GM12892 (cell line): Measurements from ENCODE around the gene PLIN4.

Experiments used
- DNase-seq: peaks from one replicate; pipeline ENCODE4 v3.0.0; 2011; ENCODE audit not compliant: insufficient read length
- FAIRE-seq: peaks from 2 replicates; lab custom pipeline; 2011; peaks lifted over from hg19 to GRCh38; lab: Jason Lieb, UNC
- POLR2A ChIP-seq: IDR thresholded peaks from 2 replicates; pipeline ENCODE4 v1.6.1; 2011; ENCODE audit warnings: low read depth, low read length, control low read depth
- POLR2AphosphoS5 ChIP-seq: IDR thresholded peaks from 2 replicates; pipeline ENCODE4 v1.6.1; 2011; ENCODE audit warnings: low read depth, low read length, control low read depth
- TAF1 ChIP-seq: IDR thresholded peaks from 2 replicates; pipeline ENCODE4 v1.6.1; 2011; ENCODE audit warnings: low read depth, mild to moderate bottlenecking, control low read depth, low read length, borderline replicate concordance

Gene PLIN4

DNA sequence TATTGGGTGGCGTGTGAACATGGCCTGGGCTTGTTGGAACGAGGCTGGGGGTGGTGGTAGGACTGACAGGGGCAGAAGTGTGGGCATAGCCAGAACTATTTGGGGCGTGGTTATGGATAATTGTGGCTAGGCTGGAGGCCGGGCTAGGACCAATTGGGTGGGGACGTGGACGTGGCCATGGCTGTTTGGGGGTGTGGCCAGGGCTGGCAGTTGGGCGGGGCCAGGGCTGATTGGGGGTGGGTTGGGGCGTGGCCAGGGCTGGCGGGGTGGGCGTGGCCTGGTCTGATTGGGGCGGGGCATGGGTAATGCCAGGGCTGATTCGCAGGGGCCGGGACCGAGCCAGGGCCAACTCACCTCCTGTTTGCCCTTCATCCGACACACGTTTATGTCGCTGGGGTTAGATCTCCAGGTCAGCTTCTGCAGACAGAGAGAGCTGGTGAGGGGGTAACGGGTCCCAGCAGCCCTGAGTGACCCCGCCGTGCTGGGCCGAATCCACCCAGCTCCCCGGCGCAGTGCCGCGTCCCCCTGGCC, 38.4 kb upstream of the PLIN4 start:
- DNase-seq (no peak), FAIRE-seq (no peak)
- TF ChIP-seq POLR2A (no peak), POLR2AphosphoS5 (no peak), TAF1 (no peak)

DNA sequence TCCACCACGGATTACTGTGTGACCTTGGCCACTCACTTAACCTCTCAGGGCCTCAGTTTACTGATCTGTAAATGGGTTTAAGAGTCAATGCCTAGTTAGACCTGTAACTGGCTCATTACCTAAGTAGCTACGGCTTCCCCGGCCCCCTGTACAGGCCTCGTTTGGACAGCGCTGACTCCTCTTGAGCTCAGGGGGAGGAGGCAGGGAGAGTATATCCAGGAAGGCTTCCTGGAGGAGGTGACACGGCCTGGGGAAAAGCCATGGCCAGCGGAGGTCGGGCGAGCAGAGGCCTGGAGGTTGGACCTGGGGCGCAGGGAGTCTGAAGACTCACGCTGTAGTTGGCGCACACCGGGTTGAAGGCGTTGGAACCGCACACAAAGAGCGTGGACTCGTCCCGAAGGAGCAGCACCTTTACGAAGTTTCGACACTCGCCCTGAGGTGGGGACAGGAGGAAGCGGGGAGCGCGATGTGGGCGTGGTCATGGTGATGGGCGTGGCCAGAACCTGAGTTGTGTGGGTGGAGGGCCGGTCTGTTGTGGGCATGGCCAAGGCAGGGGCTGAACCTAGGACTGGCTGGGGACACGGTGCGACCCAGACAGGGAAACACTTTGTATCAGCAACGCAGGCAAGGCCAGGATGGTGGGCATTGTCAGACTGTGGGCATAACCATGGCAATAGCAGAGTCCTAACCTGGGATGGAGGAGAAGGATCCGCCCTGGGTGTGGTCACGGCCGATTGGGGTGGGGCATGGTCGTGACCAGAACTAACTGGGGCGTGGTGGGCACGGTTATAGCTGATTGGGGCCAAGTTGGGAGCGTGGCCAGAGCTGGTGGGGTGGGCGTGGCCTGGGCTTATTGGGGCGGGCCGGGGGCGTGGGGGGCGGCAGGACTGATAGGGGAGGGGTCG, 37.6 kb upstream of the PLIN4 start:
- no peak for DNase-seq
- no peak for FAIRE-seq
- TF ChIP-seq POLR2A (no peak), POLR2AphosphoS5 (no peak), TAF1 (no peak)

DNA sequence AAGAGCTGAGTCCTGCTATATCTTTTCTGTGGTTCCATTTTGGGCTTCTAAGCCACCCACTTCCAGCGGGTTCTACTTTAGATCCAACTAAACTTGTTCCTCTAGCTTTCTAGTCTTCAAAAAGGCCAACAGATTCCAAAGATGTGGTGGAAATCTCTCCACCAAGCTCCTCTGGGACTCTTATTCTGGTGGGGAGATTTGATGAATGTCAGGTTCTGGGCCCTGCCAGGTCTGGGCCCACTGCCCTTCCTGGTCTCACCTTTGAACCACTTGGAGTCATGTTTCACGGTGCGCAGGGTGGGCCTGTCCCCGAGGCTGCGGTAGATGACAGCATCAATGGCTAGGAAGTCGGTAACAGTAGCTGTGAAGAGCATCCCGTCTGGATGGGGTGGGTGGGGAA, 36.4 kb upstream of the PLIN4 start:
- FAIRE-seq (no peak), DNase-seq (no peak)
- TF ChIP-seq POLR2A, result no peak
- TF ChIP-seq POLR2AphosphoS5, result no peak
- no peak for TF ChIP-seq TAF1

DNA sequence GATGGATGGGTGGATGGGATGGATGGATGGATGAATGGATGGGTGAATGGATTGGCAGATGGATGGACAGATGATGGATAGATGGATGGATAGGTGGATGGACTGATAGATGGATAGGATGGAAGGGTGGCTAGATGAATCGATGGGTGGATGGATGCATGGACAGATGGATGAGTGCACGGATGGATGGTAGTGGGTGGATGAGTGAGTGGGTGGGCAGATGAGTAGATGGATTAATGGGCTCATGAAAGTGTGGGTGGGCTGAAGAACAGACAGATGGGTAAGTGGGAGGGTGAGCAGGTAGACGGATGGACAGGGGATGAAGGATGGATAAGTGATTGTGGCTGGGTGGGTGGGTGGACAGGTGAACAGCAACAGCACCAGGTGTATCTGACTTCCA, 35.5 kb upstream of the PLIN4 start:
- DNase-seq, result no peak
- FAIRE-seq, result no peak
- TF ChIP-seq POLR2AphosphoS5 (no peak), TAF1 (no peak), POLR2A (no peak)

DNA sequence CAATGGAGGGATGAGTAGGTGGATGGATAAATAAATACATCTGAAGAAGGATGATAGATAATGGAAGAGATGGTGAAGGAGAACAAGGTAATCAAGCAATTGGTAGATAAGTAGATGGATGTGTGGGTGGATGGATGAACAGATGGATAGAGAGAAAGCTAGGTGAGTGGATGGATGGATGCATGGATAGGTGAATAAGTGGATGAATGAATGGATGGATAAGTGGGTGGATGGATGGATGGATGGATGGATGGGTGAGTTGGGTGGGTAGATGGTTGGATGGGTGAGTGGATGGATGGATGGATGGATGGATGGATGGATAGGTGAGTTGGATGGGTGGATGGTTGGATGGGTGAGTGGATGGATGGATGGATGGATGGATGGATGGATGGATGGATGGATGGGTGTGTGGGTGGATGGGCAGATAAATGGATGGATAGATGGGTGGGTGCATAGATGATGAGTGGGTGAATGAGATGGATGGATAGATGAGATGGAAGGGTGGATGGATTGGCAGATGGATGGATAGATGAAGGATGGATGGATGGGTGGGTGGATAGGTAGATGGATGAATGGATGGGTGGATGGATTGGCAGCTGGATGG, 34.9 kb upstream of the PLIN4 start:
- DNase-seq, result no peak
- FAIRE-seq, result no peak
- TF ChIP-seq TAF1 (no peak), POLR2AphosphoS5 (no peak), POLR2A (no peak)

DNA sequence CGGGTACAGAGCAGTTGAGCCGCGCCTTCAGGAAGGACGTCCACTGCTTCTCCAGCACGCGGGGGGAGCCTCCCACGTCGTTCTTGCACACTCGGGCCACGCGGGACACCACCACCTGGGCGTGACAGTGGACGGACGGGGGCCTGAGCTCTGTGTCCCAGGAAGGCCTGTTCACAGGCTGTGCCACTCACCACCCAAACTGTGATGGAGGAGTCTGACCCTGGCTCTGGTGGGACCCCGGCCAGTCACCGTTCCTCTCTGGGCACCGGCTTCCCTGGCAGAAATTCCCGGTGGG, 34.2 kb upstream of the PLIN4 start:
- DNase-seq, result no peak
- no peak for TF ChIP-seq TAF1
- no peak for TF ChIP-seq POLR2A
- no peak for TF ChIP-seq POLR2AphosphoS5
- no peak for FAIRE-seq

DNA sequence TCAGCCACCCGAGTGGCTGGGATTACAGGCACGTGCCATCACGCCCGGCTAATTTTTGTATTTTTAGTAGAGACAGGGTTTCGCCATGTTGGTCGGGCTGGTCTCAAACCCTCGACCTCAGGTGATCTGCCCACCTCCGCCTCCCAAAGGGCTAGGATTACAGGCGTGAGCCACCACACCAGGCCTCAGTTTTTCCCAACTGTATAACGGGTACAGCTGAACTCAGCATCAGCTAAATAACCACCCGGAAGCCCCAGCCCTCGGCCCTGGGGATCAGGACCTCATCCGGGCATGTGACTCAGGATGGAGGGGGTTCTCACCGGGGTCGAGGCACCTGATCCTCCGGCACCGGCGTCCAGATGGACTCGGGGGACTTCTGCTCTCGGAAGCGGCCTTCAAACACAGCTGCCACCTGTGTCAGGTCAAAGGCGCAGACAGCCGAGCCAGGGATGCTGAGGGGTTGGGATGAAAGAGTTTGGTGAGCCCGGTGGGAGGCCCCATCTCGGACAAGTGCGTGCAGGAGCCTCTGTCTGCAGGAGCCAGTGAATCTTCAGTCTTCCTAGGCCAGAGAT, 32.3 kb upstream of the PLIN4 start:
- FAIRE-seq (no peak), DNase-seq (no peak)
- no peak for TF ChIP-seq POLR2AphosphoS5
- no peak for TF ChIP-seq POLR2A
- TF ChIP-seq TAF1, result no peak

DNA sequence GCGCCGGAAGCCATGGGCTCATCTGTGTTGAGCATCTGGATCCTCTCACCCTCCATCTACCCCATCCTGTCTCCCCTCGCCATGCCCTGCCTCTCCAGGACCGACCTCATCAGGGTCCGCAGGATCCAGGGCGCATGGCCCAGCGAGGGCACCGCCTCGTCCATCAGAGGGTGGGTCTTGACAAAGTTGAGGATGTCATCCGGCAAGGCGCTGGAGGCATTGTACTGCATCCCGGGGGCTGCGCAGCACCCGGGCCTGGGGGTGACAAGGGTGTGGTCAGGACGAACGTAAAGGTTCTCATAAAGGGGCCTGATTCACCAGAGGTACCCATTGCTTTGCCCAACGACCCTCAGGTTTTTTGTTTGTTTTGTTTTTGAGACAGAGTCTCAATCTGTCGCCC, 31.7 kb upstream of the PLIN4 start:
- FAIRE-seq (no peak), DNase-seq (no peak)
- no peak for TF ChIP-seq TAF1
- TF ChIP-seq POLR2AphosphoS5, result no peak

DNA sequence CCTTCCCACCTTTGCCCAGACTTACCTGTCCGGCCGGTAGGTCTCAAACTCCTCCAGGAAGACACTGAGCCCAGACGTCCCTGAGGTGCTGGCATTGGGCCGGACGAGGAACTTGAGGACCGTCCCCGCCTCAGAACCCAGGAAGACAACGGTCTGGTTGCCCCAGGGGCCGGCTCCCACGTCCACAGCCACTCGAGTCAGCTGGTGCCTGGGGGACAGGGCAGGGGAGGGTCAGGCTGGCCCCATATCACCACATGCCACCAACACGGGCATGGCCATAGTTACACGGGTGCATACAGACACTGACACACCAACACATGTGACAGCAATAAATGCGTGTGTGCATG, 29.9 kb upstream of the PLIN4 start:
- DNase-seq (no peak), FAIRE-seq (no peak)
- no peak for TF ChIP-seq POLR2AphosphoS5
- TF ChIP-seq POLR2A, result no peak
- no peak for TF ChIP-seq TAF1

DNA sequence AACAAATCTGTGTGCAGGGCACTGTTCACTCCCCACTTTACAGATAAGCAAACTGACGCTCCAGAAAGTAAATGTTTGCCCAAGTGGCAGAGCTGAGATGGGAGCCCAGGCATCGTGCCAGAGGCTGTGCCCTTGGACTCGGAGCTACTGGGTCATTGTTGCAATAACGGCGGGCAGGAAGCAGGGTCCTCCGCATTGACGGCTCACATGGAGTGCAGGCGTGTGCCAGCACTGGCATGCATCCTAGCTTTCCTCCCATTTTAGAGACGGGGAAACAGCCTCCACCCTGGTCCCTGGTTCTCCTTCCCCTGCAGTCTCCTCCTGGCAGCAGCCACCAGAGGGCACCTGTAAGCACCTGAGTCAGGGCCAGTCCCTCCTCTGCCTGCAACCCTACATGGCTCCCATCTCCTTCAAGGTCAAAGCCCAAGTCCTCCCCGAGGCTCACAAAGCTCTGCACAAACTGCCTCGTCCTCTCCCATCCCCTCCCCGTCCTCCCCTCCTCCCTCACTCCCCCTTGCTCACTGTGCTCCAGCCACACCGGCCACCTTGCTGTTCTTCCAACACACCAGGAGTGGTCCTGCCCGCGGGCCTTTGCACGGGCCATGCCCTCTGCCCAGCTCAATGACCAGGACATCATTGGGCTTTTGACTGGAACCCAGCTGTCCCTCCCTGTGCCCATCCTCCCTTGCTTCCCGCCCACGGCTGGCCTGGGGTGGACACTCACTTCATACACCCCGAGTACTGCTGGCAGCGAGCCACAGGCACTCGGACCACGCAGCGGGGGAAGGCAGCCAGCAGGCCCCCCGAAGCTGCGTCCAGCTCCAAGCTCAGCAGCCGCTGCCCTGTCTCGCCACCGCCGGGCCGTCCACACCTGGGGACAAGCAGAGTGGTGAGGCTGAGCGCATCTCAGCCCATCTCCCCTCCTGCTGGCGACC, 29.3 kb upstream of the PLIN4 start:
- TF ChIP-seq POLR2A, result no peak
- no peak for TF ChIP-seq TAF1
- TF ChIP-seq POLR2AphosphoS5, result no peak
- FAIRE-seq (no peak), DNase-seq (no peak)
